CD4-positive, CD25-positive, alpha-beta regulatory T cell (primary cell): ENCODE data around the gene MAP1LC3A. TPM values are rescaled to one million over a fixed set of nuclear protein-coding genes. Genes with fewer than 3 reads are reported as not detected.
"Not testable (repeated sequence)": the region's sequence is repeated elsewhere in the genome, so short reads cannot be mapped to it uniquely, and the experiment has no call there.

ENCODE experiments used
- ATAC-seq, 2 donors: fragments of 150-1000 bp; cut with Tn5 transposase; one replicate each; pipeline ENCODE4 v1.10.0; 2021; ENCODE audit warnings: low read depth in 2 of 2, moderate number of reproducible peaks in 2 of 2, moderate library complexity in 1 of 2
- DNase-seq, 3 donors: peaks; one replicate each; pipeline versions ENCODE4 v3.0.0 to v3.0.0-alpha.2; 2012 to 2022; ENCODE audit warnings: mixed read lengths in 1 of 3
- H3K27ac ChIP-seq: one replicate; pipeline ENCODE4 v1.7.0; 2013; ENCODE audit warnings: mild to moderate bottlenecking, low read length; ENCODE audit not compliant: insufficient read depth, poor library complexity, severe bottlenecking
- H3K27me3 ChIP-seq: one replicate; pipeline ENCODE4 v1.7.0; 2013; ENCODE audit warnings: low read length; ENCODE audit not compliant: control insufficient read depth, insufficient read depth
- H3K36me3 ChIP-seq: one replicate; pipeline ENCODE4 v1.7.0; 2013; ENCODE audit warnings: mild to moderate bottlenecking, low read length, moderate library complexity; ENCODE audit not compliant: control insufficient read depth, insufficient read depth
- H3K4me1 ChIP-seq: 2 replicates; pipeline ENCODE4 v1.7.0; 2013; ENCODE audit warnings: mild to moderate bottlenecking, low read length; ENCODE audit not compliant: insufficient read depth, control insufficient read depth, poor library complexity, severe bottlenecking
- H3K4me3 ChIP-seq: one replicate; pipeline ENCODE4 v1.7.0; 2013; ENCODE audit warnings: low read depth, mild to moderate bottlenecking, low read length, moderate library complexity
- H3K9me3 ChIP-seq, 2 experiments: 1 replicate in 1 of 2; 2 replicates in 1 of 2; pipeline ENCODE4 v1.7.0; 2013; ENCODE audit warnings: low read length in 2 of 2, mild to moderate bottlenecking in 1 of 2, moderate library complexity in 1 of 2; ENCODE audit not compliant: control insufficient read depth in 2 of 2
- H3K27ac Mint-ChIP-seq, 3 donors: one replicate each; pipeline ENCODE4 v1.8.0; 2020 to 2022; ENCODE audit warnings: mild to moderate bottlenecking in 3 of 3, mixed read lengths in 3 of 3, moderate library complexity in 2 of 3
- H3K27me3 Mint-ChIP-seq: one replicate; pipeline ENCODE4 v1.8.0; 2022; ENCODE audit warnings: mild to moderate bottlenecking, mixed read lengths
- H3K36me3 Mint-ChIP-seq: one replicate; pipeline ENCODE4 v1.8.0; 2020; ENCODE audit warnings: mixed read lengths
- H3K4me1 Mint-ChIP-seq, 4 donors: one replicate each; pipeline ENCODE4 v1.8.0; 2020 to 2022; ENCODE audit warnings: mixed read lengths in 4 of 4, mild to moderate bottlenecking in 1 of 4
- H3K4me3 Mint-ChIP-seq, 4 donors: one replicate each; pipeline ENCODE4 v1.8.0; 2020 to 2022; ENCODE audit warnings: mild to moderate bottlenecking in 4 of 4, mixed read lengths in 4 of 4, moderate library complexity in 3 of 4
- H3K9me3 Mint-ChIP-seq, 7 donors: one replicate each; pipeline ENCODE4 v1.8.0; 2020 to 2022; ENCODE audit warnings: mixed read lengths in 7 of 7, mild to moderate bottlenecking in 3 of 7, moderate library complexity in 2 of 7
- polyA plus RNA-seq, 4 donors: library from polyadenylated mRNA; unstranded; fragments of 300-500 nt; fragmentation: Illumina TruSeq; gene quantifications; one replicate each; pipeline ENCODE4 v1.2.3, GENCODE V29; 2021
- total RNA-seq: library from RNA; stranded (reverse); gene quantifications from one replicate; pipeline ENCODE4 v1.2.3, GENCODE V29; 2022

Gene MAP1LC3A
- total RNA-seq, result 23.9 TPM
- polyA plus RNA-seq, result 10 to 100 TPM in 1 of 4 donors, 1 to 10 TPM in 3; 3.9 to 11.5 (median 5.4) TPM

- Histone ChIP-seq H3K36me3 (no peaks in the 10 kb centered on the region), H3K9me3 (no peaks in the 10 kb centered on the region), H3K4me1 (peaks cover 4% of the 10 kb centered on the region), H3K27me3 (no peaks in the 10 kb centered on the region), H3K4me3 (peak within 1 kb of the TSS; percentile 85), H3K27ac (peak within 1 kb of the TSS; percentile 96)
- peaks cover 3% of the 10 kb centered on the region for H3K36me3 Mint-ChIP-seq
- DNase-seq (peak; percentile 91 to 96 (median 92)), ATAC-seq (peak; percentile 76 to 79)
- peak within 1 kb of the TSS; percentile 88 to 93 (median 91) for H3K4me3 Mint-ChIP-seq
- H3K27me3 Mint-ChIP-seq, result no peaks in the 10 kb centered on the region
- peaks cover 0 to 3% (median 0%) of the 10 kb centered on the region in 7 donors for H3K9me3 Mint-ChIP-seq
- peaks cover 9 to 23% (median 16%) of the 10 kb centered on the region in 4 donors for H3K4me1 Mint-ChIP-seq
- peak within 1 kb of the TSS; percentile 88 to 97 (median 95) for H3K27ac Mint-ChIP-seq
These were observed at the start of gene MAP1LC3A for GRCh38 chr20:34558320-34559218. TSS of gene MAP1LC3A (plus strand) at chr20:34558718. CDS start at chr20:34558869, 151 bp downstream.

- no peaks in the 10 kb centered on the region for H3K27me3 ChIP-seq
- Mint-ChIP-seq H3K27me3 (no peaks in the 10 kb centered on the region), H3K9me3 (no peaks in the 10 kb centered on the region), H3K27ac (peak overlapping the region in 2 of 3 donors; percentile 8 to 41), H3K4me3 (no peak overlapping the region), H3K4me1 (peaks cover 20 to 37% (median 28%) of the 10 kb centered on the region in 4 donors), H3K36me3 (peaks cover 18% of the 10 kb centered on the region)
- no peaks in the 10 kb centered on the region for H3K9me3 ChIP-seq
- peaks cover 35% of the 10 kb centered on the region for H3K36me3 ChIP-seq
- ATAC-seq (no peak), DNase-seq (no peak)
- no peak overlapping the region for H3K4me3 ChIP-seq
- H3K4me1 ChIP-seq, result peaks cover 14% of the 10 kb centered on the region
- H3K27ac ChIP-seq, result no peak overlapping the region
These were observed 47.9 kb upstream of the MAP1LC3A start for GRCh38 chr20:34510575-34510974.

- Mint-ChIP-seq H3K9me3 (no peaks in the 10 kb centered on the region), H3K4me3 (peak overlapping the region in 1 of 4 donors; percentile 84), H3K27me3 (no peaks in the 10 kb centered on the region), H3K27ac (peak overlapping the region in 2 of 3 donors; percentile 74 to 80), H3K4me1 (peaks cover 17 to 40% (median 31%) of the 10 kb centered on the region in 4 donors), H3K36me3 (peaks cover 11% of the 10 kb centered on the region)
- DNase-seq (no peak), ATAC-seq (no peak)
- H3K27me3 ChIP-seq, result no peaks in the 10 kb centered on the region
- H3K4me1 ChIP-seq, result peaks cover 18% of the 10 kb centered on the region
- H3K4me3 ChIP-seq, result no peak overlapping the region
- peaks cover 30% of the 10 kb centered on the region for H3K36me3 ChIP-seq
- H3K9me3 ChIP-seq, result no peaks in the 10 kb centered on the region
- no peak overlapping the region for H3K27ac ChIP-seq
These were observed 46.6 kb upstream of the MAP1LC3A start for GRCh38 chr20:34511891-34512265.

- H3K9me3 ChIP-seq, result no peaks in the 10 kb centered on the region
- no peak for ATAC-seq
- peaks cover 30% of the 10 kb centered on the region for H3K36me3 ChIP-seq
- peaks cover 22% of the 10 kb centered on the region for H3K4me1 ChIP-seq
- Mint-ChIP-seq H3K4me3 (peak overlapping the region in 3 of 4 donors; percentile 2 to 84 (median 83)), H3K36me3 (peaks cover 11% of the 10 kb centered on the region), H3K27ac (peak overlapping the region; percentile 52 to 87 (median 80)), H3K27me3 (no peaks in the 10 kb centered on the region), H3K4me1 (peaks cover 16 to 43% (median 33%) of the 10 kb centered on the region in 4 donors), H3K9me3 (no peaks in the 10 kb centered on the region)
- no peak overlapping the region for H3K4me3 ChIP-seq
- H3K27me3 ChIP-seq, result no peaks in the 10 kb centered on the region
- no peak for DNase-seq
- H3K27ac ChIP-seq, result peak overlapping the region; percentile 65
These were observed 46.1 kb upstream of the MAP1LC3A start for GRCh38 chr20:34512266-34512954.

- peaks cover 18 to 48% (median 36%) of the 10 kb centered on the region in 4 donors for H3K4me1 Mint-ChIP-seq
- H3K27ac Mint-ChIP-seq, result peak overlapping the region; percentile 38 to 87 (median 80)
- H3K4me3 Mint-ChIP-seq, result peak overlapping the region; percentile 31 to 84 (median 66)
- ATAC-seq (no peak), DNase-seq (peak in 1 of 3 donors; percentile 39)
- no peaks in the 10 kb centered on the region for H3K27me3 ChIP-seq
- peaks cover 28% of the 10 kb centered on the region for H3K4me1 ChIP-seq
- H3K36me3 ChIP-seq, result peaks cover 26% of the 10 kb centered on the region
- peak overlapping the region; percentile 65 for H3K27ac ChIP-seq
- H3K9me3 ChIP-seq, result no peaks in the 10 kb centered on the region
- no peak overlapping the region for H3K4me3 ChIP-seq
- peaks cover 4% of the 10 kb centered on the region for H3K27me3 Mint-ChIP-seq
- peaks cover 7% of the 10 kb centered on the region for H3K36me3 Mint-ChIP-seq
- H3K9me3 Mint-ChIP-seq, result no peaks in the 10 kb centered on the region
These were observed 45.5 kb upstream of the MAP1LC3A start for GRCh38 chr20:34512955-34513419.

- H3K27me3 Mint-ChIP-seq, H3K9me3 Mint-ChIP-seq, H3K36me3 Mint-ChIP-seq, H3K4me3 ChIP-seq, DNase-seq, H3K9me3 ChIP-seq, H3K27me3 ChIP-seq, H3K27ac ChIP-seq, ATAC-seq: not testable (repeated sequence)
- Mint-ChIP-seq H3K27ac (peak overlapping the region in 2 of 3 donors; percentile 80 to 94), H3K4me3 (peak overlapping the region in 3 of 4 donors; percentile 99), H3K4me1 (peaks cover 26 to 59% (median 44%) of the 10 kb centered on the region in 4 donors)
- peaks cover 38% of the 10 kb centered on the region for H3K4me1 ChIP-seq
- peaks cover 15% of the 10 kb centered on the region for H3K36me3 ChIP-seq
These were observed 44.5 kb upstream of the MAP1LC3A start for GRCh38 chr20:34514034-34514433.

GRCh38 chr20:34514897-34515483, 43.5 kb upstream of the MAP1LC3A start:
- H3K27me3 Mint-ChIP-seq, result peaks cover 4% of the 10 kb centered on the region
- H3K9me3 ChIP-seq, result no peaks in the 10 kb centered on the region
- H3K27ac Mint-ChIP-seq, result peak overlapping the region; percentile 97 to 99 (median 98)
- DNase-seq (no peak), ATAC-seq (peak; percentile 7 to 13)
- peak overlapping the region; percentile 99 for H3K4me3 ChIP-seq
- peak overlapping the region; percentile 99 for H3K4me3 Mint-ChIP-seq
- peak overlapping the region; percentile 85 for H3K27ac ChIP-seq
- peaks cover 4% of the 10 kb centered on the region for H3K36me3 Mint-ChIP-seq
- peaks cover 41% of the 10 kb centered on the region for H3K4me1 ChIP-seq
- peaks cover 12% of the 10 kb centered on the region for H3K36me3 ChIP-seq
- no peaks in the 10 kb centered on the region for H3K9me3 Mint-ChIP-seq
- H3K27me3 ChIP-seq, result no peaks in the 10 kb centered on the region
- peaks cover 32 to 66% (median 48%) of the 10 kb centered on the region in 4 donors for H3K4me1 Mint-ChIP-seq
